ENCODE measurements around the gene MINK1.

MINK1 gene

GRCh38 chr17:4833178-4833940, at the start of gene MINK1:
Gene MINK1 (plus strand): TSS chr17:4833340. CDS start chr17:4833584, 244 bp downstream.
- FAIRE-seq (peak; percentile 89), DNase-seq (ENCODE audit: insufficient read length, low spot score) (peak; percentile 100)

GRCh38 chr17:4785311-4786105, 47.6 kb upstream of the MINK1 start:
- FAIRE-seq (no peak), DNase-seq (ENCODE audit: insufficient read length, low spot score) (no peak)

GRCh38 chr17:4786106-4786511, 47.0 kb upstream of the MINK1 start, which contains the start of gene VMO1:
Gene VMO1 (minus strand): TSS chr17:4786364. CDS start chr17:4786352, 12 bp downstream.
- FAIRE-seq (no peak), DNase-seq (ENCODE audit: insufficient read length, low spot score) (no peak)

- no peak for FAIRE-seq
Observed at GRCh38 chr17:4786516-4786915, 46.6 kb upstream of the MINK1 start.

GRCh38 chr17:4788159-4788806, 44.9 kb upstream of the MINK1 start:
- FAIRE-seq: no peak

More at GRCh38 chr17:4786516-4786915, 46.6 kb upstream of the MINK1 start:
- no peak for DNase-seq (ENCODE audit: insufficient read length, low spot score)

GRCh38 chr17:4788807-4789700, 44.1 kb upstream of the MINK1 start, which contains the start of gene GLTPD2:
Gene GLTPD2 (plus strand): TSS chr17:4788964. CDS start chr17:4789012, 48 bp downstream.
- FAIRE-seq: no peak
- no peak for DNase-seq (ENCODE audit: insufficient read length, low spot score)

More at GRCh38 chr17:4788159-4788806, 44.9 kb upstream of the MINK1 start:
- no peak for DNase-seq (ENCODE audit: insufficient read length, low spot score)

GRCh38 chr17:4789701-4789950, 43.5 kb upstream of the MINK1 start:
- FAIRE-seq (no peak), DNase-seq (ENCODE audit: insufficient read length, low spot score) (peak; percentile 83)

GRCh38 chr17:4789951-4790704, 43.0 kb upstream of the MINK1 start:
- FAIRE-seq: peak; percentile 93
- peak; percentile 90 for DNase-seq (ENCODE audit: insufficient read length, low spot score)

GRCh38 chr17:4790705-4791088, 42.4 kb upstream of the MINK1 start:
- no peak for FAIRE-seq
- DNase-seq (ENCODE audit: insufficient read length, low spot score): no peak

- FAIRE-seq (no peak), DNase-seq (ENCODE audit: insufficient read length, low spot score) (no peak)
Observed at GRCh38 chr17:4795168-4795567, 38.0 kb upstream of the MINK1 start.

GRCh38 chr17:4796552-4796920, 36.6 kb upstream of the MINK1 start:
- DNase-seq (ENCODE audit: insufficient read length, low spot score) (peak; percentile 54), FAIRE-seq (no peak)

- FAIRE-seq (peak; percentile 83), DNase-seq (ENCODE audit: insufficient read length, low spot score) (no peak)
Observed at GRCh38 chr17:4800462-4801196, 32.5 kb upstream of the MINK1 start.

GRCh38 chr17:4802228-4802627, 30.9 kb upstream of the MINK1 start, which contains the start of gene C17orf114:
Gene C17orf114 (minus strand): TSS chr17:4802328.
- FAIRE-seq: no peak
- DNase-seq (ENCODE audit: insufficient read length, low spot score): no peak

GRCh38 chr17:4806456-4806776, 26.7 kb upstream of the MINK1 start:
- FAIRE-seq (no peak), DNase-seq (ENCODE audit: insufficient read length, low spot score) (no peak)

GRCh38 chr17:4806777-4807604, 26.1 kb upstream of the MINK1 start, which contains the start of gene PLD2:
Gene PLD2 (plus strand): TSS chr17:4807152. CDS start chr17:4807773, 621 bp downstream.
- FAIRE-seq: peak; percentile 88
- DNase-seq (ENCODE audit: insufficient read length, low spot score): peak; percentile 97

GRCh38 chr17:4807605-4808377, 25.3 kb upstream of the MINK1 start:
- peak; percentile 31 for DNase-seq (ENCODE audit: insufficient read length, low spot score)
- FAIRE-seq: no peak

- FAIRE-seq (no peak), DNase-seq (ENCODE audit: insufficient read length, low spot score) (no peak)
Observed at GRCh38 chr17:4808378-4808767, 24.8 kb upstream of the MINK1 start.

Data from HTR-8/SVneo (cell line).